ENCODE data around the gene HSPB7.
"Not testable (repeated sequence)": the region's sequence is repeated elsewhere in the genome, so short reads cannot be mapped to it uniquely, and the experiment has no call there.

The HSPB7 gene

GRCh38 chr1:16047791-16048475 lies 30.1 kb upstream of the HSPB7 start:
- in situ Hi-C loops (cut with MboI; ENCODE audit: low sequenced_read_pairs, unreplicated experiment) = no loop called here
- no peak for DNase-seq (ENCODE audit: low spot score)
- TF ChIP-seq CTCF (IDR thresholded peaks at IDR 0.05; ENCODE audit: borderline replicate concordance, control extremely low read depth, extremely low read depth, insufficient read depth, missing control alignments) = no peak

DNA sequence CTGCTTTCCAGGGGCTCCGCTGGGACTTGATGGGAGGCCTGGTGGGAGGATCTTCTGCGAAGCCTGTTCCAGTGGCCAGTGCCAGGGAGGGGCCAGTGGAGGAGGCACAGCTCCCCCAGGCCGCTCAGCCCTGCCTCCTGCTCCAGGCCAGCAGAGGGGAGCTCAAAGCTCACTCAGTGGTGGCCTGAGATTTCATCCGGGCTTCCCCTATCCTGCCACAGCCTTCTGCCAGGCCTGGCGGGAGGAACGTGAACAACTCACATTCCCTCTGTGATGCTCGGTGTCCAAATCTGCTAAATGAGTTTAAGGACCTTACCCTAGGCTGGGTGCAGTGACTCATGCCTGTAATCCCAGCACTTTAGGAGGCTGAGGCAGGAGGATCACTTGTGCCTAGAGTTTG lies 29.0 kb upstream of the HSPB7 start:
- no peak for DNase-seq (ENCODE audit: low spot score)
- in situ Hi-C loops (cut with MboI; ENCODE audit: low sequenced_read_pairs, unreplicated experiment) = no loop called here
- no peak for TF ChIP-seq CTCF (IDR thresholded peaks at IDR 0.05; ENCODE audit: borderline replicate concordance, control extremely low read depth, extremely low read depth, insufficient read depth, missing control alignments)

DNA sequence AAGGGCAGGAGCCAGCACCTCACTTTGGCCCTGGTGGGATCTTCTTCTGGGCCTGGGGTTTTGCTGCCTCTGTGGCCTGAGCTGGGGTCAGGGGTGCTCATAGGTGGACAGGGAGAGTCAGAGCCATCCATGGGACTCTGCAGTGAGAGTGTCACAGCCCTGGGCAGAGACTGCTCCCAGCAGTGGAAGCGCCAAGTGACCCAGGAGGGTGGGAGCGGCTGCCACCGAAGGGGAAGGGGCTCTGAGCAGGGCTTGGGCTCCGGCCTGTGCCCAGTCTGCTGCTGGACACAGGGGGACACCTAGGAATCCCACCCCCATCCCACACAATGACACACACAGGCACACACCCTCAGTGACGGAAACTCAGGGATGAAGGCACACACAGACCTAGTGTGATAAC lies 26.1 kb upstream of the HSPB7 start:
- no peak for DNase-seq (ENCODE audit: low spot score)
- in situ Hi-C loops (cut with MboI; ENCODE audit: low sequenced_read_pairs, unreplicated experiment) = no loop called here
- no peak for TF ChIP-seq CTCF (IDR thresholded peaks at IDR 0.05; ENCODE audit: borderline replicate concordance, control extremely low read depth, extremely low read depth, insufficient read depth, missing control alignments)

DNA sequence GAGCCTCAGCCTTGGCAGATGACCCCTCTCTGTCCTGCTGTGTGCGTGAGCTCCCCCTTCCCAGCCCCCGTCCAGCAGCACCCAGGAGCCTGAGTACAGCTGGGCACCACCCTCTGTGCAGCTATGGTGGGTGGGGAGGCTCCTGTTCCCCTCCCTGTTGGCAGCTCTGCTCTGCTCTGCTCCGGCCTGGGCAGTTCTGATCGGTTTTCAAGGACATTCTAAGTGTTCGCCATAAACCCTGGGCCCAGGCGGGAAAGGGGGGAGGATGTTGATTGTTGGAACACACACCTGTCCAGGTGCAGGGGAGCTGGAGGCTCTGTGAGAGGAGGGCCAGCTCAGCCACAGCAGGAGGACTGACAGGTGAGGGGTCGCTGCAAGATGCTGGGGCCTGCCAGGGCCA lies 25.7 kb upstream of the HSPB7 start, which contains the start of gene CLCNKB:
Gene CLCNKB, plus strand, starts transcription at position 262 of the 400 bp plus-strand sequence. CDS start 711 bp downstream, outside the sequence.
- DNase-seq (ENCODE audit: low spot score) = no peak
- TF ChIP-seq CTCF (IDR thresholded peaks at IDR 0.05; ENCODE audit: borderline replicate concordance, control extremely low read depth, extremely low read depth, insufficient read depth, missing control alignments) = no peak
- in situ Hi-C loops (cut with MboI; ENCODE audit: low sequenced_read_pairs, unreplicated experiment) = no loop called here

DNA sequence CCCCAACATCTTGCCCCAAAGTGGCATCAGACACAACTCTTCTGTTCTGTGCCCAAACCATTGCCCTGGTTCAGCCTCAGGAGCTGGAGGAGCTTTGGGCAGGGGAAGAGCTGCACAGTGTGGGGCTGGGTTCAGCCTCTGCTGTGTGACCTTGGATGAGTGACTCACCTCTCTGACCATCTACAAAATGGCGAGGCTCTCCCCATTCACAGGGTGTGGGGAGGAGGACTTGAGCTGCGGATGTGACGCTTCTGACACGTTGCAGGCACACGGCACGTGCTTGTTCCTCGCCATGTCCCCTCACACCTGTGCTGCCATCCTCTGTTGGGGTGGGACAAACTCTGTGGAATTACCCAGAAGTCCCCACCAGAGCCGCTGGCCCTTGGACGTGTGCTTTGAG lies 24.8 kb upstream of the HSPB7 start:
- DNase-seq (ENCODE audit: low spot score); in situ Hi-C loops (cut with MboI; ENCODE audit: low sequenced_read_pairs, unreplicated experiment): not testable (repeated sequence)

GRCh38 chr1:16042096-16042495 lies 24.3 kb upstream of the HSPB7 start:
- no peak for TF ChIP-seq CTCF (IDR thresholded peaks at IDR 0.05; ENCODE audit: borderline replicate concordance, control extremely low read depth, extremely low read depth, insufficient read depth, missing control alignments)
- in situ Hi-C loops (cut with MboI; ENCODE audit: low sequenced_read_pairs, unreplicated experiment) = no loop called here

GRCh38 chr1:16041200-16041599 lies 23.4 kb upstream of the HSPB7 start:
- DNase-seq (ENCODE audit: low spot score) = no peak
- in situ Hi-C loops (cut with MboI; ENCODE audit: low sequenced_read_pairs, unreplicated experiment) = no loop called here
- no peak for TF ChIP-seq CTCF (IDR thresholded peaks at IDR 0.05; ENCODE audit: borderline replicate concordance, control extremely low read depth, extremely low read depth, insufficient read depth, missing control alignments)

More at GRCh38 chr1:16042096-16042495, 24.3 kb upstream of the HSPB7 start:
- DNase-seq (ENCODE audit: low spot score) = no peak

DNA sequence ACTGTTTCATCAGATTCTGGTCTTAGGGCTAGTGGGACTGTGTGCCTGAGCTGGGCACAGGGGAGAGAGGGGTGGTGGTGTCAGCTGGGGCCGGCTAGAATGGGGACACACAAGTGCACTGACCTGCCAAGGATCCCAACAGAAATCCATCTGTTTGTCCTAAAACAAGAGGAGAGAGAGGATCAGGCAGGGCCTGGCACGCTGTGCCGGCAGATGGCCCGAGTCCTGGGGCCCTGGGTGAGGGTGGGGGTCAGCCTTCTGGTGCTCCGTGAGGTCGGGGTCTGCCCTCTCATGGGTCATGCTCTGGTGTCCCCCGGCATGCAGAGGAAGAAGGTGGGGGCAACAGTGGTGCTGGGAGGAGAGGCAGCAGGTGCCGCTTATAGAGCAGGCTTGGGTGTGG lies 22.0 kb upstream of the HSPB7 start:
- in situ Hi-C loops (cut with MboI; ENCODE audit: low sequenced_read_pairs, unreplicated experiment); DNase-seq (ENCODE audit: low spot score): not testable (repeated sequence)
